ENCODE results near the gene FLT3LG.

- TF ChIP-seq NFRKB (IDR thresholded peaks at IDR 0.05) (no peak), BHLHE40 (IDR thresholded peaks at IDR 0.05; ENCODE audit: borderline replicate concordance) (no peak), ZNF384 (IDR thresholded peaks at IDR 0.05) (no peak), HDGF (IDR thresholded peaks at IDR 0.05; ENCODE audit: borderline replicate concordance) (no peak), CTBP1 (IDR thresholded peaks at IDR 0.05; ENCODE audit: borderline replicate concordance) (no peak), SUZ12 (IDR thresholded peaks at IDR 0.05) (no peak), SP1 (IDR thresholded peaks at IDR 0.05) (no peak), FOXM1 (IDR thresholded peaks at IDR 0.05; ENCODE audit: borderline replicate concordance) (no peak), ELF4 (IDR thresholded peaks at IDR 0.05) (no peak), FOXA1 (IDR thresholded peaks at IDR 0.05) (no peak), TARDBP (IDR thresholded peaks at IDR 0.05) (no peak)
- TF ChIP-seq, protein P1, sequence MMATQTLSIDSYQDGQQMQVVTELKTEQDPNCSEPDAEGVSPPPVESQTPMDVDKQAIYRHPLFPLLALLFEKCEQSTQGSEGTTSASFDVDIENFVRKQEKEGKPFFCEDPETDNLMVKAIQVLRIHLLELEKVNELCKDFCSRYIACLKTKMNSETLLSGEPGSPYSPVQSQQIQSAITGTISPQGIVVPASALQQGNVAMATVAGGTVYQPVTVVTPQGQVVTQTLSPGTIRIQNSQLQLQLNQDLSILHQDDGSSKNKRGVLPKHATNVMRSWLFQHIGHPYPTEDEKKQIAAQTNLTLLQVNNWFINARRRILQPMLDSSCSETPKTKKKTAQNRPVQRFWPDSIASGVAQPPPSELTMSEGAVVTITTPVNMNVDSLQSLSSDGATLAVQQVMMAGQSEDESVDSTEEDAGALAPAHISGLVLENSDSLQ (IDR thresholded peaks at IDR 0.05) = peak; percentile 90
Observed at GRCh38 chr19:49434907-49435583, 39.0 kb upstream of the FLT3LG start.

Data from HEK293T (cell line).